Fibroblast of villous mesenchyme (primary cell): ENCODE measurements around the gene NUDT22. TPM values are rescaled to one million over a fixed set of nuclear protein-coding genes. Genes with fewer than 3 reads are reported as not detected.
A peak's percentile ranks its signal among the peaks of the same experiment; 100 is the strongest.

ENCODE experiments used
- DNase-seq: peaks from one replicate; pipeline ENCODE4 v3.0.0-alpha.2; 2010; ENCODE audit warnings: low read depth
- H3K4me3 ChIP-seq: 2 replicates; pipeline ENCODE4 v1.5.1; 2011; ENCODE audit warnings: low read depth, mild to moderate bottlenecking, low read length
- total RNA-seq: library from RNA; depleted of rRNA; stranded (reverse); fragments of >200 nt; gene quantifications from 2 replicates; pipeline ENCODE4 v1.2.3, GENCODE V29; 2012
- TF ChIP-seq, protein P1 (sequence below): IDR thresholded peaks from 2 replicates; pipeline ENCODE4 v1.5.1; 2012; ENCODE audit warnings: low read depth, mild to moderate bottlenecking, low read length; ENCODE audit not compliant: insufficient read depth

NUDT22 gene
- total RNA-seq, 1 donor, result 43.6 TPM

DNA sequence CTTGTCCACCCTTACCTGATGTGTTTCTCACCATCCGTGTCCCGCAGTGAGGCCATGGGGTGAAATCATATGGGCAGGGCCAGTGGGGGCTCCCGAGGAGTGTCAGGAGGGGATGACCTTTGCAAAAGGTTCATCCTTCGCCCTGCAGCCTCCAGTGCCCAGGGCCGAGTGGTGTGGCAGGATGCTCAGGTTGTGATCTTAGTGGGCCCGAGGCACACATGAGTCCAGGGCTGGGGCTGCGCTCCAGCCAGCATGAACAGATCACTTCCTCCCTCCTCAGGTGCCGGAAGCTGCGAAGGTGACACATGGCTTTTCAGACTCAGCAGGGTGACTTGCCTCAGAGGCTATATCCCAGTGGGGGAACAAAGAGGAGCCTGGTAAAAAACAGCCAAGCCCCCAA is 12.0 kb downstream of the NUDT22 start:
- TF ChIP-seq, protein P1, sequence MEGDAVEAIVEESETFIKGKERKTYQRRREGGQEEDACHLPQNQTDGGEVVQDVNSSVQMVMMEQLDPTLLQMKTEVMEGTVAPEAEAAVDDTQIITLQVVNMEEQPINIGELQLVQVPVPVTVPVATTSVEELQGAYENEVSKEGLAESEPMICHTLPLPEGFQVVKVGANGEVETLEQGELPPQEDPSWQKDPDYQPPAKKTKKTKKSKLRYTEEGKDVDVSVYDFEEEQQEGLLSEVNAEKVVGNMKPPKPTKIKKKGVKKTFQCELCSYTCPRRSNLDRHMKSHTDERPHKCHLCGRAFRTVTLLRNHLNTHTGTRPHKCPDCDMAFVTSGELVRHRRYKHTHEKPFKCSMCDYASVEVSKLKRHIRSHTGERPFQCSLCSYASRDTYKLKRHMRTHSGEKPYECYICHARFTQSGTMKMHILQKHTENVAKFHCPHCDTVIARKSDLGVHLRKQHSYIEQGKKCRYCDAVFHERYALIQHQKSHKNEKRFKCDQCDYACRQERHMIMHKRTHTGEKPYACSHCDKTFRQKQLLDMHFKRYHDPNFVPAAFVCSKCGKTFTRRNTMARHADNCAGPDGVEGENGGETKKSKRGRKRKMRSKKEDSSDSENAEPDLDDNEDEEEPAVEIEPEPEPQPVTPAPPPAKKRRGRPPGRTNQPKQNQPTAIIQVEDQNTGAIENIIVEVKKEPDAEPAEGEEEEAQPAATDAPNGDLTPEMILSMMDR, result no peak
- no peak overlapping the region for H3K4me3 ChIP-seq
- DNase-seq, result no peak

DNA sequence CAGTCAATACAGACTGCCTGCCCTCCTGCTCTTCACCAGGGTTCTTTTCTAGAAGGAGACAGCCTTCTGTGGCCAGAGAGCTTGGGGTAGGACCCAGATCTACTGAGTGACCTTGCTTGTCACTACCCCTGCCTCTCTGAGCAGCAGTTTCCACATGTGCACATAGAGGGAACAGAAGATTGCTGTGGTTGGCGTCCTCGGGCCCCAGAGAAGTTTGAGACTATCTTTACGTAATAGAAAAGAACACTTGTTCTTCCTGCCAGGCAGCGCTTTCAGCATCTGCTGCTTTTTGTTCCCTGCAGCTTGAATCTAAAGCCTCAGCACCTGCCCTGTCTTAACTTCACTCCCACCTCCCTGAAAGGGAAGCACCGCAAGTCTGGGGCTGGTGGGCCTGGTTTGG is 12.9 kb downstream of the NUDT22 start:
- TF ChIP-seq, protein P1, result no peak
- no peak overlapping the region for H3K4me3 ChIP-seq
- DNase-seq, result no peak

DNA sequence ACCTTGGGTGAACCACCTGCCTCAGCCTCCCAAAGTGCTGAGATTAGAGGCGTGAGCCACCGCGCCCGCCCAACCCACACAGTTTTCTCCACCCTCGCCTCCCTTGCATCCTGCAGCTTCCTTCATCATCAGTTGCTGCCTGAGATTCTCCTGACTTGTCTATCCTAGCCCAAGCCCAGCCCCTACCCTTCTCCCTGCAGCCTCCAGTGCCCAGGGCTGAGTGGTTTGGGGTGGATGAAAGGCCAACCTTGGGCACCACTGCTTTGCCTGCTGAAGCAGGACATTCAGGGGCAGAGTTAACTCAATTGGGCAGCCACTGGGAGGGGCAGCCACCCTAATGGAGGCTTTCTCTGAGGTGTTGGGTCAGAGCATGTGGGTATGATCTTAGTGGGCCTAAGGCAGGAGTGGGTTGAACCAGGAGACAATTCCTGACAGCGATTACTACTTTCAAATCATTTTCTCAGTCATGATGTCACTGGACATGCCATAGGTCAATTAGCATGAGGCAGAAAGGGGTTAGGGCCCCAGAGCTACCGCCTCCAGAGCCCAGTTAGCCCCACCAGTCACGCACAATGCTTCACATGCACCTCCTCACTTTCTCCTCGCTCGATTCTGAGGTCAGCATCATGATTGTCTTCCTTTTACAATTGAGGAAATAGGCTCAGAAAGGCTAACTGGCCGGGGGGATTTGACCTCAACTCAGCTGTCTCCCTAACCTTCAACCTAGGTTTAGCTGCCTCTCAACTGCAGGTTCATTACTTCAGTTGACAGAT is 13.8 kb downstream of the NUDT22 start:
- TF ChIP-seq, protein P1, result no peak
- peak overlapping the region; percentile 82 for H3K4me3 ChIP-seq
- no peak for DNase-seq

DNA sequence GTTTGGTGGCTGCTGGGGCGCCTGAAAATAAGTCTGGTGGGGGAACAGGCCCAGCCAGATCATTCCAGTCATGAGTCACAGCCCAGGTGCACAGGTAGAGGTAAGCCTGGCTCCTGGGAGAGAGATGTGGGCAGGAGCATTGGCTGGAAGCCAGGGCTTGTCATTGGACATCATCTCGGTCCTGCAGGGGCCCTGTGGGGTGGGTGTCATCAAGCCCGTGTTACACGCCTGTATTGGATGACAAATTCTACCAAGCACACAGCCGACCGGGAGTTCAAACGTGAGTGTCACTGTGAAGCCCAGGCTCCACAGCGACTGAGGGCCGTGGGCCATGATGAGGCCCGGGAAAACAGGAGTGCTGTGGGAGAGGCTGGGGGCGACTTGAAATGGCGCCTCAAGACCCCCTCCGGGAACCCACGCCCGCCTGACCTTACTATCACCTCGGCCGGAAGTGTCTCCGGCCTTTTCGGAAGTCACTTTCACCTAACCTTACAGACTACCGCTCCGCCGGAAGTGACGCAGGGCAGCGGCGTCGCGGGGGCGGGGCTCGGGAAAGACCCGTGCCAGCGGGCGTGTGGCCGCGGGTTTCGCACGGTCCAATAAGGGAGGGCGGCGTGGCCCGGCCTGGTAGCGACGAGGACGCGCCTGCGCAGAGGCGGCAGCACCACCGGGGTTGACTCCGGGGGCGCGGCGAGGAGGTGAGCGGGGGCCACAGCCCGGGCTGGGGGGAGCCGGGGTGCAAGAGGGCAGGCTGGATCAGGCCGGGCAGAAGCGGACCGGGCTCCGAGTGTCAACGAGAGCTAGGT is 14.6 kb downstream of the NUDT22 start, which contains the start of gene FKBP2:
Gene FKBP2 (plus strand): TSS at position 661 of the 806 bp plus-strand sequence. CDS start 1,293 bp downstream, outside the sequence.
- TF ChIP-seq, protein P1, result no peak
- peak within 1 kb of the TSS; percentile 90 for H3K4me3 ChIP-seq
- DNase-seq, result peak; percentile 98

DNA sequence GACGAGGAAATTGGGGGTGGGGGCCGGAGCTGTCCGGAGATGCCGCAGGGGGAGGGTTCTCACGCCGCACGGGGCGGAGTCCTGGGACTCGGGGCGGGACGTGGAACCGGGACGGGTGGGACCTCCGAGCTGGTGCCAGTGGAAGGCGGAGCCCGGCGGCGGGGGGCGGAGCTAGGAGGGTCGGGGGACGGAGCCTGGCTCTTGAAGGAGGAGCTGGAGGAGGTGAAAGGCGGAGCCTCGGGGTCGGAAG is 15.1 kb downstream of the NUDT22 start:
- DNase-seq, result peak; percentile 100
- H3K4me3 ChIP-seq, result peak overlapping the region; percentile 82
- TF ChIP-seq, protein P1, result no peak

DNA sequence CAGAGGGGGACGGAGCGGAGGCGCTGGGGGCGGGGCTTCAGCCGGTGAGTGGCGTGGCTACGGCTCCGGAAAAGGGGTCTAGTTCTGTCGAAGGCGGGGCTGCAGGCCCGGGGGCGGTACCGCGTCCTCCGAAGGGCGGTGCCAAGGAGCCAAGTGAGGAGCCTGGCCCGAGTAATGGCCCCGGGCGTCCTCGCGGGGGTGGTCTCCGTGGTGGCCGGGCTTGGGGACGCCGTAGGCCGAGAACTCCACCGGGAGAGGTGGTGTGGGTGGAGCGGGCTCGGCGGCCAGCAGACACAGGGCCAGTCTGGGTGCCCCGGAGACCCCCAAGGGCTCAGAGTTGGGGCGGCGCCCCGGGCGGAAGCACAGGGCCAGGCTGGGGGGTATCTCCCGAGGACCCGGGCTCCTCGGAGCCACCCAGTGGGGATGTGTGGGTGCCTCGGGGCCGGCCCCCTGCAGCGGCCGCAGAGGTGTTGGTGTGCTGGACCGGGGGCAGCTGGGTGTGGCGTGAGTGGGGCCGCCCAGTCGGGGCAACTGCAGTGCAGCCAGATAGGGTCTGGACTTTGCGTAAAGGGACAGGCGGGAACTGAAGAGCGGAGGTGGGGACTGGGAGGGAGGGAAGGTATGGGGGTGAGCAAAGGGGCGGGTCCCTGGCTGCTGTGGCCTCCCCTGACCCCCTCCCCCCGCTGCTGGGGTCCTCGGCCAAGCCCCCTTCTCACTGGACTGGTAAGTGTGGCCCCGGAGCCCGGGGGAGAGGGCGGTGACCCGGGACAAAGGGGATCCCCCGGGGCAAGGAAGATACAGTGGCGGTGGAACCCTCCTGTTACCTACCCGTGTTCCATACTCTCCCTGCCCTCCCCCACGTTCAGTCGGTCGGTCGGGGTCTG is 15.7 kb downstream of the NUDT22 start:
- TF ChIP-seq, protein P1, result no peak
- DNase-seq, result peak; percentile 27
- H3K4me3 ChIP-seq, result peak overlapping the region; percentile 90
